GM12878 (cell line): ENCODE results near the gene IFNLR1. TPM values are rescaled to one million over a fixed set of nuclear protein-coding genes. Genes with fewer than 3 reads are reported as not detected.

Experiments used
- ATAC-seq: fragments of 200-7000 bp; cut with Tn5 transposase; 3 replicates; pipeline ENCODE4 v1.9.1; 2020; ENCODE audit warnings: mild to moderate bottlenecking, moderate library complexity
- BruUV-seq: library from RNA; stranded (reverse); fragments of 400-500 nt; replicated peaks from 2 replicates; lab custom pipeline; 2021; lab: Mats Ljungman, UMichigan
- CTCF ChIA-PET: fragments of 300-600 bp; sonication (Branson Sonifier 250); formaldehyde crosslinking; extraction: SDS; loops from one replicate; lab custom pipeline; 2021; ENCODE audit warnings: inconsistent platforms; lab: Yijun Ruan, JAX
- POLR2A ChIA-PET: fragments of 350-600 bp; formaldehyde crosslinking; extraction: SDS; loops from one replicate; lab custom pipeline; 2021; ENCODE audit warnings: inconsistent platforms; lab: Charles Lee
- RAD21 ChIA-PET: fragments of 300-600 bp; sonication (Branson Sonifier 250); formaldehyde crosslinking; loops from one replicate; lab custom pipeline; 2023; ENCODE audit warnings: antibody characterized with exemption; ENCODE audit not compliant: unreplicated experiment; lab: Charles Lee
- SMC1A ChIA-PET: fragments of 300-600 bp; sonication (Branson Sonifier 250); formaldehyde crosslinking; loops from one replicate; lab custom pipeline; 2023; ENCODE audit not compliant: unreplicated experiment, uncharacterized antibody; lab: Charles Lee
- DNase-seq: peaks from one replicate; pipeline ENCODE4 v3.0.0-alpha.2; 2011; ENCODE audit warnings: low read depth, low spot score
- FAIRE-seq: peaks from 3 replicates; lab custom pipeline; 2011; peaks lifted over from hg19 to GRCh38; lab: Jason Lieb, UNC
- H2AFZ ChIP-seq: 2 replicates; pipeline ENCODE4 v1.6.0; 2011; ENCODE audit warnings: low read depth, low read length, control low read depth; ENCODE audit not compliant: control insufficient read depth
- H3K27ac ChIP-seq: 2 replicates; pipeline ENCODE4 v1.5.1; 2011; ENCODE audit warnings: control low read depth; ENCODE audit not compliant: control insufficient read depth, insufficient read depth
- H3K27me3 ChIP-seq, 2 experiments: replicated peaks in 1 of 2; 2 replicates each; pipeline versions ENCODE4 v1.6.0 to v1.6.1; 2011; ENCODE audit warnings: low read length in 1 of 2; ENCODE audit not compliant: control insufficient read depth in 2 of 2, insufficient read depth in 2 of 2
- H3K36me3 ChIP-seq, 2 experiments: 2 replicates each; pipeline ENCODE4 v1.5.1; 2011; ENCODE audit warnings: low read length in 1 of 2; ENCODE audit not compliant: control insufficient read depth in 2 of 2, insufficient read depth in 2 of 2
- H3K4me1 ChIP-seq: 2 replicates; pipeline ENCODE4 v1.6.1; 2011; ENCODE audit warnings: mild to moderate bottlenecking, low read length, moderate library complexity, mixed read lengths; ENCODE audit not compliant: control insufficient read depth, insufficient read depth
- H3K4me2 ChIP-seq: 2 replicates; pipeline ENCODE4 v1.6.0; 2011; ENCODE audit warnings: control low read depth; ENCODE audit not compliant: control insufficient read depth, insufficient read depth
- H3K4me3 ChIP-seq: fragments of 200-600 bp; sonication (generic); 2 replicates; pipeline ENCODE4 v1.5.1; 2016
- H3K79me2 ChIP-seq: 2 replicates; pipeline ENCODE4 v1.6.0; 2011; ENCODE audit warnings: low read length; ENCODE audit not compliant: control insufficient read depth, insufficient read depth
- H3K9ac ChIP-seq: 2 replicates; pipeline ENCODE4 v1.8.0; 2011; ENCODE audit warnings: low read length, control low read depth, mixed read lengths; ENCODE audit not compliant: control insufficient read depth, insufficient read depth
- H3K9me3 ChIP-seq: replicated peaks from 3 replicates; pipeline ENCODE4 v1.5.1; 2011; ENCODE audit warnings: mild to moderate bottlenecking, low read length; ENCODE audit not compliant: control insufficient read depth, insufficient read depth
- H4K20me1 ChIP-seq: 2 replicates; pipeline ENCODE4 v1.6.0; 2011; ENCODE audit not compliant: control insufficient read depth, insufficient read depth
- MLLT1 ChIP-seq: fragments of 450-650 bp; IDR thresholded peaks from 2 replicates; pipeline ENCODE4 v1.6.1; 2016; ENCODE audit warnings: mild to moderate bottlenecking
- NFIC ChIP-seq: IDR thresholded peaks from 2 replicates; pipeline ENCODE4 v1.6.1; 2012; ENCODE audit warnings: low read depth, mild to moderate bottlenecking, inconsistent platforms, low read length, moderate library complexity
- NFXL1 ChIP-seq: fragments of 450-650 bp; IDR thresholded peaks from 2 replicates; pipeline ENCODE4 v1.6.1; 2017; ENCODE audit warnings: antibody characterized with exemption, mild to moderate bottlenecking, borderline replicate concordance
- PAX8 ChIP-seq: fragments of 450-650 bp; IDR thresholded peaks from 2 replicates; pipeline ENCODE4 v1.6.1; 2017; ENCODE audit warnings: mild to moderate bottlenecking, moderate library complexity
- POLR2A ChIP-seq: IDR thresholded peaks from 2 replicates; pipeline ENCODE4 v1.6.1; 2011; ENCODE audit warnings: low read depth, mild to moderate bottlenecking, low read length
- RB1 ChIP-seq: fragments of 450-650 bp; formaldehyde crosslinking; IDR thresholded peaks from 2 replicates; pipeline ENCODE4 v1.6.1; 2017; ENCODE audit warnings: mild to moderate bottlenecking, borderline replicate concordance
- RELB ChIP-seq: fragments of 450-650 bp; IDR thresholded peaks from 2 replicates; pipeline ENCODE4 v1.6.1; 2017; ENCODE audit warnings: low read depth, mild to moderate bottlenecking, moderate library complexity
- SREBF2 ChIP-seq: IDR thresholded peaks from 2 replicates; pipeline ENCODE4 v1.6.1; 2012; ENCODE audit warnings: mild to moderate bottlenecking, low read length
- TCF7 ChIP-seq: IDR thresholded peaks from 2 replicates; pipeline ENCODE4 v1.6.1; 2014; ENCODE audit warnings: antibody characterized with exemption, borderline replicate concordance
- ZBTB40 ChIP-seq: fragments of 450-650 bp; IDR thresholded peaks from 2 replicates; pipeline ENCODE4 v1.6.1; 2016; ENCODE audit warnings: mild to moderate bottlenecking, moderate library complexity, borderline replicate concordance
- ZSCAN29 ChIP-seq: fragments of 450-650 bp; IDR thresholded peaks from 2 replicates; pipeline ENCODE4 v1.6.1; 2017; ENCODE audit warnings: mild to moderate bottlenecking, moderate library complexity
- WGBS: methylation state at CpG from one replicate; pipeline ENCODE4 v1.1.6; 2016; ENCODE audit warnings: low lambda C conversion rate; ENCODE audit not compliant: insufficient replicate concordance, insufficient coverage; ENCODE audit errors: missing lambda C conversion rate; 5-methylcytosine and 5-hydroxymethylcytosine counted together
- in situ Hi-C: fragments of 300-500 bp; cut with MboI; formaldehyde crosslinking; loops from 9 replicates; pipeline ENCODE4 v1.14.3; 2018; ENCODE audit warnings: mixed read lengths
- intact Hi-C: fragments of 100-400 bp; cut with micrococcal nuclease; formaldehyde crosslinking; loops from one replicate; pipeline ENCODE4 v1.14.2; 2022; ENCODE audit not compliant: unreplicated experiment
- polyA plus RNA-seq, 11 experiments: library from polyadenylated mRNA; depleted of rRNA in 4 of 11; unstranded in 6 of 11; stranded (reverse) in 5 of 11; fragments of >200 nt; fragmentation: Nextera tagmentation in 4 of 11; fragmentation: Illumina TruSeq in 1 of 11; extraction: Ambion mirVana in 4 of 11; extraction: Trizol in 1 of 11; gene quantifications; 1 replicate in 1 of 11; 2 replicates in 10 of 11; pipeline versions ENCODE4 v1.2.1 to v1.2.3, GENCODE V29; 2011 to 2016; ENCODE audit warnings: inconsistent platforms in 2 of 11, missing spikeins in 2 of 11, low read depth in 1 of 11
- total RNA-seq, 4 experiments: library from RNA; depleted of rRNA in 3 of 4; stranded (reverse); fragments of >200 nt in 3 of 4; fragmentation: Illumina TruSeq in 1 of 4; extraction: Trizol in 1 of 4; gene quantifications; 2 replicates each; pipeline versions ENCODE4 v1.2.1 to v1.2.3, GENCODE V29; 2013 to 2021

IFNLR1 gene
- total and polyA plus RNA-seq, 10 of the 15 experiments (the other 5 are each of a cell fraction or from before 2014, with no cell fraction given): 0.31 to 5.6 (median 3.9) TPM

GRCh38 chr1:24151175-24151533, 35.9 kb downstream of the IFNLR1 start:
- CTCF ChIA-PET: interaction anchor here (1.2 to 10.4 kb wide), 12 partner anchors 21 to 537 kb away, joined by 3 to 134 read pairs (median 10); no protein-coding TSS in a partner anchor
- RAD21 ChIA-PET: interaction anchor here (1.2 to 4.9 kb wide), 4 partner anchors 27 to 241 kb away, joined by 3 to 80 read pairs (median 18); no protein-coding TSS in a partner anchor
- SMC1A ChIA-PET: interaction anchor here (1.3 to 9.5 kb wide), 7 partner anchors 8 to 242 kb away, joined by 5 to 104 read pairs (median 12); no protein-coding TSS in a partner anchor
- no TSS peak for BruUV-seq
- Histone ChIP-seq H3K27me3 (peaks cover 3 to 4% of the 10 kb centered on the region in 2 experiments; a peak in 3 of 4 replicates), H3K4me1 (peaks cover 11% of the 10 kb centered on the region), H3K36me3 (no peaks in the 10 kb centered on the region), H4K20me1 (no peaks in the 10 kb centered on the region; the same call in 1 of the 2 replicates), H3K79me2 (no peaks in the 10 kb centered on the region), H3K9me3 (no peaks in the 10 kb centered on the region), H3K27ac (no peak overlapping the region), H3K9ac (no peak overlapping the region), H2AFZ (no peak overlapping the region), H3K4me3 (no peak overlapping the region), H3K4me2 (no peak overlapping the region)
- 12% methylated on average over 12 of the region's 12 CpGs for WGBS
- DNase-seq (no peak), ATAC-seq (no peak), FAIRE-seq (no peak)
- TF ChIP-seq NFIC (no peak), TCF7 (no peak), SREBF2 (no peak), POLR2A (no peak), RB1 (no peak), NFXL1 (no peak), ZSCAN29 (no peak), PAX8 (no peak), RELB (no peak), ZBTB40 (no peak), MLLT1 (no peak)
- in situ Hi-C loops (no loop called here), intact Hi-C loops (loop anchor here (2.0 to 5.0 kb wide), 2 partner anchors 48 to 79 kb away; no protein-coding TSS in a partner anchor)
- POLR2A ChIA-PET: no interaction called here
